HCT116 (cell line): ENCODE data around the gene RMI1. TPM values are rescaled to one million over a fixed set of nuclear protein-coding genes. Genes with fewer than 3 reads are reported as not detected.
A peak's percentile ranks its signal among the peaks of the same experiment; 100 is the strongest.

Experiments
- ATAC-seq: fragments of 200-7000 bp; cut with Tn5 transposase; 2 replicates; pipeline ENCODE4 v1.9.1; 2020; ENCODE audit warnings: mild to moderate bottlenecking, moderate library complexity
- BruUV-seq: library from RNA; stranded (reverse); fragments of 400-500 nt; replicated peaks from 2 replicates; lab custom pipeline; 2021; lab: Mats Ljungman, UMichigan
- CTCF ChIA-PET: fragments of 300-600 bp; sonication (Branson Sonifier 250); formaldehyde crosslinking; loops from one replicate; lab custom pipeline; 2021; ENCODE audit warnings: antibody characterized with exemption; lab: Charles Lee
- POLR2A ChIA-PET: fragments of 300-600, 350-600 bp; sonication (Branson Sonifier 250); formaldehyde crosslinking; loops from one replicate; lab custom pipeline; 2021; ENCODE audit warnings: antibody characterized with exemption; lab: Charles Lee
- RAD21 ChIA-PET, 2 experiments: fragments of 300-600 bp; sonication (Branson Sonifier 250); formaldehyde crosslinking; loops; one replicate each; lab custom pipeline; 2023; ENCODE audit warnings: low total read pairs in 2 of 2; ENCODE audit not compliant: uncharacterized antibody in 2 of 2, unreplicated experiment in 2 of 2, low non-redundant PET in 1 of 2; lab: Charles Lee
- DNase-seq: peaks from one replicate; pipeline ENCODE4 v3.0.0-alpha.2; 2010; ENCODE audit warnings: low read depth, low spot score
- H2AFZ ChIP-seq: fragments of 200-600 bp; shearing (Covaris generic), sonication (generic); 2 replicates; pipeline ENCODE4 v1.6.1; 2017; ENCODE audit warnings: low read depth, mixed run types, mixed read lengths, antibody characterized with exemption, low read length; ENCODE audit not compliant: poor library complexity, severe bottlenecking
- H3K27ac ChIP-seq: 2 replicates; pipeline ENCODE4 v1.5.1; 2012; ENCODE audit warnings: low read depth, low read length
- H3K27me3 ChIP-seq: fragments of 200-600 bp; sonication (generic); 2 replicates; pipeline ENCODE4 v1.6.1; 2016; ENCODE audit warnings: mixed run types, low read length, mixed read lengths; ENCODE audit not compliant: insufficient read depth
- H3K36me3 ChIP-seq, 2 experiments: fragments of 200-500 bp in 1 of 2; fragments of 200-600 bp in 1 of 2; sonication (Bioruptor generic) in 1 of 2; sonication (generic) in 1 of 2; 2 replicates each; pipeline versions ENCODE4 v1.5.1 to v1.6.1; 2014 to 2016; ENCODE audit warnings: low read length in 2 of 2, inconsistent platforms in 1 of 2, mixed read lengths in 1 of 2, mixed run types in 1 of 2; ENCODE audit not compliant: insufficient read depth in 2 of 2, control insufficient read depth in 1 of 2
- H3K4me1 ChIP-seq, 2 experiments: fragments of 200-600 bp in 1 of 2; sonication (generic) in 1 of 2; 2 replicates each; pipeline versions ENCODE4 v1.5.1 to v1.6.1; 2012 to 2017; ENCODE audit warnings: low read length in 2 of 2, inconsistent platforms in 1 of 2, mild to moderate bottlenecking in 1 of 2, mixed read lengths in 1 of 2, mixed run types in 1 of 2, moderate library complexity in 1 of 2; ENCODE audit not compliant: insufficient read depth in 2 of 2, control insufficient read depth in 1 of 2
- H3K4me2 ChIP-seq: fragments of 200-600 bp; sonication (generic); 2 replicates; pipeline ENCODE4 v1.6.1; 2017; ENCODE audit warnings: mixed run types, low read length, mixed read lengths
- H3K4me3 ChIP-seq, 2 experiments: fragments of 200-600 bp in 1 of 2; sonication (generic) in 1 of 2; replicated peaks in 1 of 2; 2 replicates each; pipeline ENCODE4 v1.5.1; 2011 to 2016; ENCODE audit warnings: low read length in 2 of 2, control low read depth in 1 of 2, low read depth in 1 of 2, mild to moderate bottlenecking in 1 of 2, mixed read lengths in 1 of 2, mixed run types in 1 of 2
- H3K79me2 ChIP-seq: fragments of 200-600 bp; sonication (generic); 2 replicates; pipeline ENCODE4 v1.6.1; 2017; ENCODE audit warnings: mild to moderate bottlenecking, mixed run types, low read length, moderate library complexity, mixed read lengths; ENCODE audit not compliant: insufficient read depth
- H3K9ac ChIP-seq: fragments of 200-600 bp; sonication (generic); 2 replicates; pipeline ENCODE4 v1.6.1; 2016; ENCODE audit warnings: low read length, mixed read lengths
- H3K9me2 ChIP-seq: fragments of 200-600 bp; sonication (generic), shearing (Covaris generic); 2 replicates; pipeline ENCODE4 v1.6.1; 2017; ENCODE audit warnings: mixed run types, mild to moderate bottlenecking, moderate library complexity; ENCODE audit not compliant: insufficient read depth
- H3K9me3 ChIP-seq, 2 experiments: fragments of 200-500 bp in 1 of 2; fragments of 200-600 bp in 1 of 2; sonication (Bioruptor generic) in 1 of 2; sonication (generic) in 1 of 2; 2 replicates each; pipeline ENCODE4 v1.6.1; 2014 to 2017; ENCODE audit warnings: low read length in 2 of 2, mixed read lengths in 2 of 2, inconsistent platforms in 1 of 2, low read depth in 1 of 2, mild to moderate bottlenecking in 1 of 2, mixed run types in 1 of 2, moderate library complexity in 1 of 2; ENCODE audit not compliant: control insufficient read depth in 1 of 2, insufficient read depth in 1 of 2
- H4K20me1 ChIP-seq: fragments of 200-600 bp; sonication (generic), shearing (Covaris generic); 2 replicates; pipeline ENCODE4 v1.6.1; 2017; ENCODE audit warnings: mixed run types, mild to moderate bottlenecking, moderate library complexity; ENCODE audit not compliant: insufficient read depth
- ATF3 ChIP-seq: IDR thresholded peaks from 2 replicates; pipeline ENCODE4 v1.6.1; 2012
- CBX3 ChIP-seq: IDR thresholded peaks from 2 replicates; pipeline ENCODE4 v1.6.1; 2012; ENCODE audit warnings: low read depth
- CEBPB ChIP-seq: IDR thresholded peaks from 2 replicates; pipeline ENCODE4 v1.6.1; 2012; ENCODE audit warnings: low read depth
- EZH2 ChIP-seq: fragments of 200-600 bp; sonication (generic); IDR thresholded peaks from 2 replicates; pipeline ENCODE4 v1.6.1; 2017; ENCODE audit warnings: antibody characterized with exemption, mixed run types
- REST ChIP-seq: IDR thresholded peaks from 2 replicates; pipeline ENCODE4 v1.6.1; 2012; ENCODE audit warnings: low read depth
- SP1 ChIP-seq: IDR thresholded peaks from 2 replicates; pipeline ENCODE4 v1.6.1; 2012; ENCODE audit warnings: low read depth
- TCF7L2 ChIP-seq: IDR thresholded peaks from 2 replicates; pipeline ENCODE4 v1.7.0; 2011; ENCODE audit warnings: borderline replicate concordance, inconsistent platforms; ENCODE audit not compliant: insufficient read depth, insufficient read length; ENCODE audit errors: extremely low read depth
- intact Hi-C: fragments of 100-400 bp; cut with micrococcal nuclease; formaldehyde crosslinking; loops from 2 replicates; pipeline ENCODE4 v1.10.0; 2022
- total RNA-seq: library from RNA; stranded (reverse); gene quantifications from one replicate; pipeline ENCODE4 v1.2.1, GENCODE V29; 2021; ENCODE audit not compliant: unreplicated experiment
- TF ChIP-seq, protein P1 (sequence below): IDR thresholded peaks from 2 replicates; pipeline ENCODE4 v1.6.1; 2012

Gene RMI1
- total RNA-seq, 1 experiment from 2014 or later = 26.8 TPM

DNA sequence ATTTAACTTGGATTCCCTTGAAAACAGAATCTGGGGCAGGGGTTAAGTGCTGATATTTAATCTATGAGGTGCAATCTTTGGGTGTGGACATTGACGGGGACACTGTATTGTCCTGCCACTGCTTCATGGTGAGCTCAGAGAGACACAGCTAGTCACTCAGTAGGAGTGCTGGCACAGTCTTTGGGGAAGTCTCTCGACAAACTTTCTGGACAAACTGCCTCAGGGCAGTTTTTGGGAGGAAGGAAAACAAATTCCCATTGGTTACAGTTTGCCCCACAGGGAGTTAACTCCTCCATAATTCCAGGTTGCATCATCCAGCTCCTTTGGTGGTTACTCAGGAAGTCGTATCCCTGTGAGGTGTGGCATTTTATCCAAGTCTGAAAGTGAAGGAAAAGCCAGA is 18.4 kb upstream of the RMI1 start:
- TF ChIP-seq SP1 = 0 out of 2 replicates have a peak, but pooled peaks have one; percentile 20
- TF ChIP-seq CBX3 = no peak
- TF ChIP-seq, protein P1, sequence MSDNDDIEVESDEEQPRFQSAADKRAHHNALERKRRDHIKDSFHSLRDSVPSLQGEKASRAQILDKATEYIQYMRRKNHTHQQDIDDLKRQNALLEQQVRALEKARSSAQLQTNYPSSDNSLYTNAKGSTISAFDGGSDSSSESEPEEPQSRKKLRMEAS = 0 out of 2 replicates have a peak, but pooled peaks have one; percentile 9
- TF ChIP-seq CEBPB = peak; percentile 78
- TF ChIP-seq TCF7L2 = no peak
- TF ChIP-seq EZH2 = no peak
- TF ChIP-seq ATF3 = peak; percentile 62; the same call in 1 of the 2 replicates
- RAD21 ChIA-PET = no interaction called here
- Histone ChIP-seq H3K4me3 (no peak overlapping the region), H3K4me1 (peaks cover 5 to 6% of the 10 kb centered on the region in 2 experiments; a peak in 3 of 4 replicates), H2AFZ (no peak overlapping the region), H3K79me2 (no peaks in the 10 kb centered on the region), H3K4me2 (no peak overlapping the region), H3K9me3 (no peaks in the 10 kb centered on the region), H4K20me1 (peaks cover 5% of the 10 kb centered on the region; the same call in 1 of the 2 replicates), H3K27ac (no peak overlapping the region), H3K36me3 (peaks cover 0 to 3% of the 10 kb centered on the region in 2 experiments; a peak in 1 of 4 replicates), H3K9ac (no peak overlapping the region), H3K9me2 (no peaks in the 10 kb centered on the region), H3K27me3 (no peaks in the 10 kb centered on the region)
- no peak for ATAC-seq
- POLR2A ChIA-PET = interaction anchor here (1.3 kb wide), 1 partner anchor 18 kb away, joined by 5 read pairs; the partner anchor contains the start of genes HNRNPK and RMI1
- intact Hi-C loops = loop anchor here (1.0 kb wide), 1 partner anchor 18 kb away; the partner anchor contains the start of genes HNRNPK and RMI1
- no peak for DNase-seq
- BruUV-seq = no TSS peak
- CTCF ChIA-PET = interaction anchor here (2.3 kb wide), 1 partner anchor 299 kb away, joined by 7 read pairs; no protein-coding TSS in a partner anchor

GRCh38 chr9:83964973-83965349 is 15.6 kb upstream of the RMI1 start:
- Histone ChIP-seq H3K9me3 (no peaks in the 10 kb centered on the region), H3K9ac (no peak overlapping the region), H3K9me2 (no peaks in the 10 kb centered on the region), H3K79me2 (peaks cover 7% of the 10 kb centered on the region), H3K4me1 (peaks cover 5 to 6% of the 10 kb centered on the region in 2 experiments; a peak in 3 of 4 replicates), H2AFZ (no peak overlapping the region), H3K27me3 (no peaks in the 10 kb centered on the region), H3K36me3 (peaks cover 14 to 20% of the 10 kb centered on the region in 2 experiments), H3K4me2 (no peak overlapping the region), H3K27ac (no peak overlapping the region), H3K4me3 (no peak overlapping the region), H4K20me1 (peaks cover 14% of the 10 kb centered on the region; the same call in 1 of the 2 replicates)
- ChIA-PET CTCF (no interaction called here), POLR2A (interaction anchor here (0.6 to 2.1 kb wide), 3 partner anchors 8 to 311 kb away, joined by 3 to 10 read pairs (median 5); partner anchors contain the start of genes HNRNPK and RMI1), RAD21 (interaction anchor here in 1 of 2 experiments (0.6 kb wide), 1 partner anchor 274 kb away, joined by 3 read pairs; no protein-coding TSS in a partner anchor)
- peak; percentile 31 for ATAC-seq
- no peak for DNase-seq
- intact Hi-C loops = no loop called here
- TF ChIP-seq REST = no peak
- 0 out of 2 replicates have a peak, but pooled peaks have one; percentile 6 for TF ChIP-seq SP1
- BruUV-seq = no TSS peak
